Right kidney (tissue), 1 donor: Measurements from ENCODE around the gene APPBP2.
"Not testable (repeated sequence)": the region's sequence is repeated elsewhere in the genome, so short reads cannot be mapped to it uniquely, and the experiment has no call there.

ENCODE experiments used
- DNase-seq: peaks from one replicate; pipeline ENCODE4 v3.0.0-alpha.2; 2016

The APPBP2 gene

GRCh38 chr17:60433021-60433997 is 92.7 kb downstream of the APPBP2 start:
- DNase-seq, result not testable (repeated sequence)

GRCh38 chr17:60430561-60430960 is 95.5 kb downstream of the APPBP2 start:
- not testable (repeated sequence) for DNase-seq

GRCh38 chr17:60428491-60428890 is 97.6 kb downstream of the APPBP2 start:
- DNase-seq, result not testable (repeated sequence)

DNA sequence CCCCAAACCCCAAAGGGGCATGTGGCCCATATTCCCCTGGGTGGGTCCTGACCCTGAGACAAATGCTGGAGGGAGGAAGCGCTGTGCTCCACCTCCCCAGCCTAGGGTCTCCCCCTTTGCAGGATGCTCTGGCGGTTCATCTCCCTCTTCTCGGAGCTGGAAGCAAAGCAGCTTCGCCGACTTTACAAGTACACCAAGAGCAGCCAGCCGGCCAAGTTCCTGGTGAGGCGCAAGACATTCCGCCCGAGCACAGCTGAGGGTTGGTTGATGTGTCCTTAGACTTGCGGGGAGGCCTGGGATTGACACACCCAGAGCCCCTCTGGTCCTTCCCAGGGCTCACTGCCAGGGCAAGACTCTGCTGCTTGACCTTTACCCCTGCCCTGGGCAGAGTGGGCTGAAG is 99.4 kb downstream of the APPBP2 start:
- DNase-seq, result no peak

DNA sequence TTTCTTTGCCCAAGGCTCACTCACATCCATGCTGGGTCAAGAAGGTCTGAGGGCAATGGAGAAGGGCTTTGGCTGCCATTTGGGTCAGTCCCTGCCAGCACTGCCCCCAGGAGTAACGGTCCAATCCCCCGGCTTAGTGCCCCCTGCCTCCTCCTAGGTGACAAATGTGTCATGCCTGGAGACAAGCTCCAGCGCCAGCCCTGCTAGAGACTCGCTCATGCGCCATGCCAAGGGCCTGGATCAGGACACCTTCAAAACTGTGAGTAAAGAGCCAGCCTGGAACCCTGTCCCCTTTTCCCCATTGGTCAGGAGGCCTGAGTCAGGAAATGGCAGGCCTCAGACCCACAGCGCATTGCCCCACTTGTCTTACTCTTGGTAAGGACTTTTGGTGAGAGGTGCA is 100.4 kb downstream of the APPBP2 start:
- DNase-seq, result no peak

DNA sequence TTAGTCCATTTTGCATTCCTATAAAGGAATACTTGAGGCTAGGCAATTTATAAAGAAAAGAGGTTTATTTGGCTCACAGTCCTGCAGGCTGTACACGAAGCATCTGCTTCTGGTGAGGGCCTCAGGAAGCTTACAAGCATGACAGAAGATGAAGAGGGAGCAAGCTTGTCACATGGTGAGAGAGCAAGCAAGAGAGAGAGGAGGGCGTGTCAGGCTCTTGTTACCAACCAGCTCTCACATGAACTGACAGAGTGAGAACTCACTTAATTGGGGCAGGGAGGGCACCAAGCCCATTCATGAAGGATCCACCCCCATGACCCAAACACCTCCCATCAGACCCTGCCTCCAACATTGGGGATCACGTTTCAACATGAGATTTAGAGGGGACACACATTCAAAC is 102.2 kb downstream of the APPBP2 start:
- DNase-seq, result no peak

GRCh38 chr17:60422162-60422665 is 103.8 kb downstream of the APPBP2 start, which contains the start of gene CHCT1:
Gene CHCT1, plus strand, starts transcription at chr17:60422489. Its CDS starts 104 bp downstream, at chr17:60422593.
- no peak for DNase-seq

- DNase-seq, result peak; percentile 97
Measured at GRCh38 chr17:60421273-60422161, 104.5 kb downstream of the APPBP2 start.

DNA sequence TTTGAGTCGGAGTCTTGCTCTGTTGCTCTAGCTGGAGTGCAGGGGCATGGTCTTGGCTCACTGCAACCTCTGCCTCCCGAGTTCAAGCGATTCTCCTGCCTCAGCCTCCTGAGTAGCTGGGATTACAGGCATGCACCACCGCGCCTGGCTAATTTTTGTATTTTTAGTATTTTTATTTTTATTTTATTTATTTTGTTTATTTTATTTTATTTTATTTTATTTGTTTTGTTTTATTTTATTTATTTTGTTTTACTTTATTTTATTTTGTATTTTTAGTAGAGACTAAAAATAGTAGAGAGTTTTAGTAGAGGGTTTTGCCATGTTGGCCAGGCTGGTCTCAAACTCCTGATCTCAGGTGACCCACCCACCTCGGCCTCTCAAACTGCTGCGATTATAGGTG is 106.2 kb downstream of the APPBP2 start:
- DNase-seq, result not testable (repeated sequence)

GRCh38 chr17:60419003-60419402 is 107.0 kb downstream of the APPBP2 start:
- DNase-seq, result not testable (repeated sequence)

DNA sequence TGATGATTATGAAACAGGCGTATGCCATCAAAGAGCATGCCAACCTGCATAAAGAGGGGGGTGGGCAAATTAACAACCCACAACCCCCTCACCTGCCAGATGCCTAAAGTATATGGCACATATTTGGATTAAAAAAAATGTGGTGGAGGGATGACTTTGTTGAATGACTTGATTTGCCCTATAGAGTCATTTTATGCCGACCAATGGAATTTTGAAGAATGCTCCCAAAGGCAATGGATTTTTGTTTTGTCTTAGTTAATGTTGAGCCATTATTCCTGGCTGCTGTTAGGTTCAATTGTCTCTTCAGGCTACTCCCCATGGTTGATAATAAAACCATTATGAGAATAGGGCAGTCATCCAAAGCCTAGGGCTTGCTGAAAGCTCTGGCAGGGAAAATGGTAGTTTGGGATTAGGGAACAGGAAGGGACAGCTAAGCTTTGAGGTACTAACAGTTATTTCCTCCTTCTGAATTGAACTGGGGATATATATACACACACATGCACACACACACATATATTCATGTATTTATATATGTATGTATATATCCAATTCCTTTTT is 109.6 kb downstream of the APPBP2 start:
- DNase-seq, result no peak

- DNase-seq, result no peak
Measured at GRCh38 chr17:60415146-60415545, 110.9 kb downstream of the APPBP2 start.

GRCh38 chr17:60412701-60413100 is 113.3 kb downstream of the APPBP2 start:
- no peak for DNase-seq

GRCh38 chr17:60410001-60410400 is 116.0 kb downstream of the APPBP2 start:
- no peak for DNase-seq

GRCh38 chr17:60406887-60407286 is 119.2 kb downstream of the APPBP2 start:
- no peak for DNase-seq

GRCh38 chr17:60403962-60404361 is 122.1 kb downstream of the APPBP2 start:
- DNase-seq, result no peak

DNA sequence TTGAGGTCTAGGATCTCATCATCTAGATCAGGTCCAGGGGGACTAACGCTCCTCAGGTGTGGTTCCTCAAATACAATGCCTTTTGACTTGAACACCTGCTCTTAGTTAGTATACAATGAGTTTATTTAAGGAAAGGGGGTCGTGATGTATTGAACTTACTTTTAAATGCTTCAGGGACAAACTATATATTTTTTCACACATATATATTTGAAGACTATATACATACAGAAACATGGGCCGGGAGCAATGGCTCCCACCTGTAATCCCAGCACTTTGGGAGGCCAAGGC is 122.6 kb downstream of the APPBP2 start:
- no peak for DNase-seq

DNA sequence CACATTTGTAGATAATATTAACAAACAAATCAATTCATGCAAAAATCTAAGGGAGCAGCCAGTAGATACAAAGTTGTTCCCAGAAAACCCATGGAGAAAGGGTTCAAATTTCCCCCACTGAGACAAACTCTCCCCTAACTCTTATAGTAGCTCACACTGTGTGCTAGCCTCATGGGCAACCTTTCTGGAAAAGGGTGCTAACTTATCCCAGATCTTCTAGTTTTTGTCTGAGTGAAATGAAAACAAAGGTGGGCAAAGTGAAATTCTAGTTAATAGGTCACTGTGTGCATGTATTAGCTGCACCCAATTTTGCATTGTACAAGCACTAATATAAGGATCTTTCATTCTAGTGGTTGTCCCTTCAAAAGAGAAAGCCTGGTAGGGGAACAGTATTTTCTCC is 124.2 kb downstream of the APPBP2 start:
- DNase-seq, result no peak

GRCh38 chr17:60398227-60398959 is 127.6 kb downstream of the APPBP2 start:
- no peak for DNase-seq

- no peak for DNase-seq
Measured at GRCh38 chr17:60396412-60396811, 129.6 kb downstream of the APPBP2 start.

- no peak for DNase-seq
Measured at GRCh38 chr17:60395508-60396065, 130.5 kb downstream of the APPBP2 start.
